ENCODE data around the gene KNDC1.

DNA sequence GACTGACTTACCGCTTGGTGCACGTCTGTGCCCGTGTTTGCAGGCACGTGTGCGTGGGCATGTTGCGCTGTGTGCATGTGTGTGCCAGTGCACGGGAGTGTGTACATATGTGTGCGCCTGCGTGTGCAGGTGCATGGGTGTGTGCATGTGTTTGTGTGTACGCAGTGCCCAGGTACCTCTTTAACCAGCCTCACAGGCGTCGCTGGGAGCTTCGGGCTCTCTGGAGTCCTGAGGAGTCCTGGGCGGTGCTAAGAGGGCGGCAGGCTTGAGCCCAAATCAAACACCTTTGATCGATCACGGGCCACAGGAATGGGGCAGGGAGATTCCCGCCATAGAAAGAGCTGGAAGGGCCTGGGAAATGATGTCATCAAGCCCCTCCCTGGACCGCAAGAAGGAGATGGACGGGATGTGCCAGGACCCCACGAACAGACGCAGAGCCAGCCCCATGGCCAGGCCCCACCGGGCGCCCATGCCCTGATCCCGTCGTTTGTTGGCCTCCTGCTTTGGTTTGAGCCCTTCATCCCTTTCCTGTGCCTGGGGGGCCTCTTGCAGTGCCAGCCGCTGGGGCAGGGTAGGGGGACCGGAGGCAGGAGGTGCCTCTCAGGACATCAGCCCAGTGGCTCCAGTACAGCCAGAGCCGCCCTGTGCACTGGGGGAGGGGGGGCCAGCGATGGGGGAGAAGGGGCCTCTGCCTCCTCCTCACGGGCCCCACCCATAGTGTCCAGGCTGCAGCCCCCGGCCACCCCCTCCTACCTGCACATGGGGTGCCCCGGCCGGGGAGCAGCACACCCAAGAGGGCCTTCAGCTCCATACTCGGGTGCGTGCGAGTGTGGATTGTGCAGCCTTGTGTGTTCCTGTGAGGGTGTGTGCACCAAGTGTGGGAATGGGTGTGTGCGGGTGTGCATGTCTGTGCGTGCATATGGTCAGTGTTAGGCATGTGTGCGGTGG, 5.8 kb downstream of the KNDC1 start:
- TF ChIP-seq, protein P1, sequence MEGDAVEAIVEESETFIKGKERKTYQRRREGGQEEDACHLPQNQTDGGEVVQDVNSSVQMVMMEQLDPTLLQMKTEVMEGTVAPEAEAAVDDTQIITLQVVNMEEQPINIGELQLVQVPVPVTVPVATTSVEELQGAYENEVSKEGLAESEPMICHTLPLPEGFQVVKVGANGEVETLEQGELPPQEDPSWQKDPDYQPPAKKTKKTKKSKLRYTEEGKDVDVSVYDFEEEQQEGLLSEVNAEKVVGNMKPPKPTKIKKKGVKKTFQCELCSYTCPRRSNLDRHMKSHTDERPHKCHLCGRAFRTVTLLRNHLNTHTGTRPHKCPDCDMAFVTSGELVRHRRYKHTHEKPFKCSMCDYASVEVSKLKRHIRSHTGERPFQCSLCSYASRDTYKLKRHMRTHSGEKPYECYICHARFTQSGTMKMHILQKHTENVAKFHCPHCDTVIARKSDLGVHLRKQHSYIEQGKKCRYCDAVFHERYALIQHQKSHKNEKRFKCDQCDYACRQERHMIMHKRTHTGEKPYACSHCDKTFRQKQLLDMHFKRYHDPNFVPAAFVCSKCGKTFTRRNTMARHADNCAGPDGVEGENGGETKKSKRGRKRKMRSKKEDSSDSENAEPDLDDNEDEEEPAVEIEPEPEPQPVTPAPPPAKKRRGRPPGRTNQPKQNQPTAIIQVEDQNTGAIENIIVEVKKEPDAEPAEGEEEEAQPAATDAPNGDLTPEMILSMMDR (conservative IDR thresholded peaks at IDR 0.05 in 1 of 2, IDR thresholded peaks at IDR 0.05 in 1 of 2; ENCODE audit: extremely low read depth in 1 of 2, insufficient read depth in 1 of 2, low read depth in 1 of 2, low read length in 2 of 2): no peak
- no peak for TF ChIP-seq EZH2 (IDR thresholded peaks at IDR 0.05; ENCODE audit: borderline replicate concordance, low read length)
